Keratinocyte (primary cell): ENCODE results near the gene ERBB3.

ENCODE experiments used
- EZH2 ChIP-seq: IDR thresholded peaks from one replicate; pipeline ENCODE4 v1.6.1; 2012; ENCODE audit warnings: inconsistent platforms, mild to moderate bottlenecking, low read length, moderate library complexity
- TF ChIP-seq, protein P1 (sequence below), 3 experiments: IDR thresholded peaks in 1 of 3; conservative IDR thresholded peaks in 1 of 3; optimal IDR thresholded peaks in 1 of 3; 2 replicates in 2 of 3; 3 replicates in 1 of 3; pipeline versions ENCODE3 to v1.5.1; 2011; ENCODE audit warnings: low read length in 3 of 3, mild to moderate bottlenecking in 3 of 3, moderate library complexity in 2 of 3, control low read depth in 1 of 3, inconsistent platforms in 1 of 3; ENCODE audit not compliant: insufficient read depth in 2 of 3; ENCODE audit errors: extremely low read depth in 1 of 3

DNA sequence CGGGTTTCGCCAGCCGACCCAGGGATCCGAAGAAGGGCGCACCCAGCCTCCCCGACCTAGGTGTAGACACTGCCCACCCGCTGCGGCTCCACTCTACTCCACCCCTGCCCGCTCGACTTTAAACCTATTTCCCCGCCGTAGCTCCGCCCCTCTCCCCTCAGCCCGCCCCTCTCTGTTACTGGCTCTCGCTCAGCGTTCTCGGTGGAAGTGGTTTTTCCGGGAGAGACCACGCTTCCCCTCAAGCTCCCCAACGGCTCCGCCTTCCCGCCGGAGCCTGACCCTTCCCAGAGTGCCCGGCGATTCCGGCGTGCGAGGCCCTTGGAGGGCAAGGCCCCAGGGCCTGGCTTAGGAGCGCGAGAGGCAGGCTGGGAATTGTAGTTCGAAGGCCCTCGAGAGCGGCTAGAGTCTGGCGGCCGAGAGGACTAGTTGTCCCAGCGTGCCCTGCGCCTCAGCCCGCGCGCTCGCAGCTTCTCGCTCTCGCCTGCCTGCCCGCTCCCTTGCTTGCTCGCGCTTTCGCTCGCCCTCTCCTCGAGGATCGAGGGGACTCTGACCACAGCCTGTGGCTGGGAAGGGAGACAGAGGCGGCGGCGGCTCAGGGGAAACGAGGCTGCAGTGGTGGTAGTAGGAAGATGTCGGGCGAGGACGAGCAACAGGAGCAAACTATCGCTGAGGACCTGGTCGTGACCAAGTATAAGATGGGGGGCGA is 24.3 kb downstream of the ERBB3 start, which contains the start of gene PA2G4:
- TF ChIP-seq, protein P1, sequence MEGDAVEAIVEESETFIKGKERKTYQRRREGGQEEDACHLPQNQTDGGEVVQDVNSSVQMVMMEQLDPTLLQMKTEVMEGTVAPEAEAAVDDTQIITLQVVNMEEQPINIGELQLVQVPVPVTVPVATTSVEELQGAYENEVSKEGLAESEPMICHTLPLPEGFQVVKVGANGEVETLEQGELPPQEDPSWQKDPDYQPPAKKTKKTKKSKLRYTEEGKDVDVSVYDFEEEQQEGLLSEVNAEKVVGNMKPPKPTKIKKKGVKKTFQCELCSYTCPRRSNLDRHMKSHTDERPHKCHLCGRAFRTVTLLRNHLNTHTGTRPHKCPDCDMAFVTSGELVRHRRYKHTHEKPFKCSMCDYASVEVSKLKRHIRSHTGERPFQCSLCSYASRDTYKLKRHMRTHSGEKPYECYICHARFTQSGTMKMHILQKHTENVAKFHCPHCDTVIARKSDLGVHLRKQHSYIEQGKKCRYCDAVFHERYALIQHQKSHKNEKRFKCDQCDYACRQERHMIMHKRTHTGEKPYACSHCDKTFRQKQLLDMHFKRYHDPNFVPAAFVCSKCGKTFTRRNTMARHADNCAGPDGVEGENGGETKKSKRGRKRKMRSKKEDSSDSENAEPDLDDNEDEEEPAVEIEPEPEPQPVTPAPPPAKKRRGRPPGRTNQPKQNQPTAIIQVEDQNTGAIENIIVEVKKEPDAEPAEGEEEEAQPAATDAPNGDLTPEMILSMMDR (optimal IDR thresholded peaks at IDR 0.05 in 1 of 3, IDR thresholded peaks at IDR 0.05 in 1 of 3, conservative IDR thresholded peaks at IDR 0.05 in 1 of 3; ENCODE audit: extremely low read depth in 1 of 3, insufficient read depth in 2 of 3, low read length in 3 of 3): no peak
- TF ChIP-seq EZH2: no peak
